Mucosa of rectum (tissue), 2 donors: Measurements from ENCODE around the gene PTPRG.

ENCODE experiments used
- H3K27ac ChIP-seq, 2 donors: one replicate each; pipeline ENCODE4 v1.7.0; 2013; ENCODE audit warnings: inconsistent platforms in 2 of 2, low read depth in 2 of 2, low read length in 2 of 2
- H3K27me3 ChIP-seq, 2 donors: one replicate each; pipeline ENCODE4 v1.7.0; 2013; ENCODE audit warnings: low read length in 2 of 2; ENCODE audit not compliant: control insufficient read depth in 2 of 2, insufficient read depth in 2 of 2
- H3K36me3 ChIP-seq, 2 donors: one replicate each; pipeline ENCODE4 v1.7.0; 2013; ENCODE audit warnings: low read length in 2 of 2; ENCODE audit not compliant: control insufficient read depth in 2 of 2, insufficient read depth in 2 of 2
- H3K4me1 ChIP-seq, 2 donors: one replicate each; pipeline ENCODE4 v1.7.0; 2013; ENCODE audit warnings: low read length in 2 of 2, mild to moderate bottlenecking in 1 of 2; ENCODE audit not compliant: control insufficient read depth in 2 of 2, insufficient read depth in 2 of 2
- H3K4me3 ChIP-seq, 2 donors: one replicate each; pipeline ENCODE4 v1.7.0; 2013; ENCODE audit warnings: low read length in 2 of 2
- H3K9ac ChIP-seq, 2 donors: one replicate each; pipeline ENCODE4 v1.7.0; 2013; ENCODE audit warnings: low read length in 2 of 2, low read depth in 1 of 2, mild to moderate bottlenecking in 1 of 2
- H3K9me3 ChIP-seq, 2 donors: one replicate each; pipeline ENCODE4 v1.7.0; 2013; ENCODE audit warnings: low read length in 2 of 2; ENCODE audit not compliant: control insufficient read depth in 2 of 2
- donor health status: healthy.
- donor health status: Normal muscosa, but diverticular disease.

Gene PTPRG

DNA sequence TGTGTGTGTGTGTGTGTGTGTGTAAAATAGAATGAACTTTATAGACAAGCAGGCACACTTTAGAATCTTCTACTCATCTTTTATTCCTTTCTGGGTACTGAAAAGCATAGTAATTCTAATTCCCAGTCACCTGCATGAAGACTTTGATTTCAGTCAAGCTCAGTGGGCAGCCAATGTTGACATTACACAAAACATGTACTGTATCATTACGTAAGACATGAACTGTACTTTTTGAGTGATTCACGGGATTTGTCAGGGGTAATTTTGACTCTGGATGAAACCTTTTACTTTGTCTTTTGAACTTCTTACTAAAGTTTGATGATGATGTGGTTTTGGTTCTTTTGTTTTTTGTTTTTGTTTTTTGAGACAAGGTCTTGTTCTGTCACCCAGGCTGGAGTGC, 38.8 kb downstream of the PTPRG start:
- H3K27ac ChIP-seq, result no peak overlapping the region
- H3K4me1 ChIP-seq, result no peaks in the 10 kb centered on the region
- H3K9me3 ChIP-seq, result no peaks in the 10 kb centered on the region
- no peaks in the 10 kb centered on the region for H3K36me3 ChIP-seq
- no peak overlapping the region for H3K4me3 ChIP-seq
- no peak overlapping the region for H3K9ac ChIP-seq
- H3K27me3 ChIP-seq, result no peaks in the 10 kb centered on the region

GRCh38 chr3:61601831-61602230, 40.5 kb downstream of the PTPRG start:
- Histone ChIP-seq H3K36me3 (no peaks in the 10 kb centered on the region), H3K4me3 (no peak overlapping the region), H3K9me3 (no peaks in the 10 kb centered on the region), H3K4me1 (no peaks in the 10 kb centered on the region), H3K27me3 (no peaks in the 10 kb centered on the region), H3K27ac (no peak overlapping the region), H3K9ac (no peak overlapping the region)

- no peaks in the 10 kb centered on the region for H3K27me3 ChIP-seq
- no peaks in the 10 kb centered on the region for H3K4me1 ChIP-seq
- no peaks in the 10 kb centered on the region for H3K36me3 ChIP-seq
- H3K27ac ChIP-seq, result no peak overlapping the region
- H3K9me3 ChIP-seq, result no peaks in the 10 kb centered on the region
- H3K4me3 ChIP-seq, result no peak overlapping the region
- no peak overlapping the region for H3K9ac ChIP-seq
Measured at GRCh38 chr3:61602466-61602865, 41.1 kb downstream of the PTPRG start.

GRCh38 chr3:61605589-61606175, 44.3 kb downstream of the PTPRG start:
- Histone ChIP-seq H3K27ac (no peak overlapping the region), H3K9ac (no peak overlapping the region), H3K36me3 (no peaks in the 10 kb centered on the region), H3K27me3 (no peaks in the 10 kb centered on the region), H3K4me1 (no peaks in the 10 kb centered on the region), H3K9me3 (no peaks in the 10 kb centered on the region), H3K4me3 (no peak overlapping the region)

GRCh38 chr3:61606196-61606595, 44.8 kb downstream of the PTPRG start:
- Histone ChIP-seq H3K4me1 (no peaks in the 10 kb centered on the region), H3K9ac (no peak overlapping the region), H3K9me3 (no peaks in the 10 kb centered on the region), H3K27me3 (no peaks in the 10 kb centered on the region), H3K4me3 (no peak overlapping the region), H3K27ac (no peak overlapping the region), H3K36me3 (no peaks in the 10 kb centered on the region)

DNA sequence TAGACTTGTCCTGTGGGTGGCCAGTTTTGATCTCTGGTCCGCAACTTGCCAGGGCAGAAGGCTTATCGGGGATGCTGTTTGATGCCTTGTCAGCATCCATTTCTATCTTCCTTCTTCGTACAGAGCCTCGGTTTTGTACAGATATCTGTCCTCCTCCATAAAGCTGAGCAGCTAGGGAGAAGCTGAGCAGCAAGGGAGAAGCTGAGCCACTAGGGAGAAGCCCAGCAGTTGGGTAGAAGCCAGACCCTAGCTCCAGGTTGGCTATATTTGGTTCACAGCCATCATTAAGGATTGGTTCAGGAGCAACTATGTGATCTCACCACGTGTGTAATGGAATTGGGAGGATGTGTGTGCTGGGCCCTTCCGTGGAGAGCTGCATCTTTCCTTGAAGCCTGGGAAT, 46.7 kb downstream of the PTPRG start:
- Histone ChIP-seq H3K9me3 (no peaks in the 10 kb centered on the region), H3K4me1 (no peaks in the 10 kb centered on the region), H3K27me3 (no peaks in the 10 kb centered on the region), H3K36me3 (no peaks in the 10 kb centered on the region), H3K4me3 (no peak overlapping the region), H3K9ac (no peak overlapping the region), H3K27ac (no peak overlapping the region)

DNA sequence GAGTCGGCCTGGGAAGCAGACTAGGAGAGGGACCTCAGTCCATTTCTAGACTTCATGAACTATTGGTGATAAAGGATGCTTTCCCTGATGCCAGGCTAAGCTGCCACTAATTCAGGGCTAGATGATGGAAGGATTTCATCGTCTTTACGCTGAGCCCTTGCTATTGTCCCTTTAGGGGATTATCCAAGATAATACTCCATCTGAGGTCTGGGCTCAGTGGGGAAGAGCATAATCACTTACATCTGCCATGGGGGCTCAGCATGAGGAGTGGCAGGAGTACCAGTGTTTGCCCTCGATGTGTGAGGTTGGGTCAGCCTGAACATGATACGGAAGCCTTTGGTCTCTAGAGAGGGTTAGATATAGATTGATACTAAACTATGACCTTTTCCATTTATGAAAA, 47.3 kb downstream of the PTPRG start:
- Histone ChIP-seq H3K27me3 (no peaks in the 10 kb centered on the region), H3K27ac (no peak overlapping the region), H3K4me1 (no peaks in the 10 kb centered on the region), H3K9ac (no peak overlapping the region), H3K9me3 (no peaks in the 10 kb centered on the region), H3K36me3 (no peaks in the 10 kb centered on the region), H3K4me3 (no peak overlapping the region)

- H3K36me3 ChIP-seq, result no peaks in the 10 kb centered on the region
- no peak overlapping the region for H3K27ac ChIP-seq
- H3K4me3 ChIP-seq, result no peak overlapping the region
- no peaks in the 10 kb centered on the region for H3K27me3 ChIP-seq
- no peak overlapping the region for H3K9ac ChIP-seq
- H3K9me3 ChIP-seq, result no peaks in the 10 kb centered on the region
- H3K4me1 ChIP-seq, result no peaks in the 10 kb centered on the region
Measured at GRCh38 chr3:61610316-61610715, 48.9 kb downstream of the PTPRG start.

- Histone ChIP-seq H3K27ac (no peak overlapping the region), H3K4me1 (peaks cover 0 to 7% of the 10 kb centered on the region in 2 donors), H3K9ac (no peak overlapping the region), H3K9me3 (no peaks in the 10 kb centered on the region), H3K36me3 (no peaks in the 10 kb centered on the region), H3K27me3 (no peaks in the 10 kb centered on the region), H3K4me3 (no peak overlapping the region)
Measured at GRCh38 chr3:61612211-61613194, 51.1 kb downstream of the PTPRG start.

- Histone ChIP-seq H3K27ac (no peak overlapping the region), H3K27me3 (no peaks in the 10 kb centered on the region), H3K9ac (no peak overlapping the region), H3K4me3 (no peak overlapping the region), H3K4me1 (peaks cover 0 to 9% of the 10 kb centered on the region in 2 donors), H3K9me3 (no peaks in the 10 kb centered on the region), H3K36me3 (no peaks in the 10 kb centered on the region)
Measured at GRCh38 chr3:61613666-61614065, 52.3 kb downstream of the PTPRG start.
